Liver (tissue), 9 donors: ENCODE measurements around the gene ATP1A3. TPM values are rescaled to one million over a fixed set of nuclear protein-coding genes. Genes with fewer than 3 reads are reported as not detected.

ENCODE experiments used
- DNase-seq: peaks from one replicate; pipeline ENCODE4 v3.0.0-alpha.2; 2017; ENCODE audit warnings: low spot score
- H3K27ac ChIP-seq, 2 donors: one replicate each; pipeline ENCODE4 v1.7.0; 2013; ENCODE audit warnings: inconsistent platforms in 2 of 2, low read length in 2 of 2, control low read depth in 1 of 2, low read depth in 1 of 2, mild to moderate bottlenecking in 1 of 2
- H3K27me3 ChIP-seq, 4 donors: one replicate each; pipeline versions ENCODE4 v1.6.1 to v1.7.0; 2013; ENCODE audit warnings: low read length in 3 of 4, inconsistent platforms in 1 of 4, mild to moderate bottlenecking in 1 of 4, moderate library complexity in 1 of 4; ENCODE audit not compliant: control insufficient read depth in 4 of 4, insufficient read depth in 4 of 4
- H3K36me3 ChIP-seq, 4 donors: one replicate each; pipeline versions ENCODE4 v1.6.1 to v1.7.0; 2013; ENCODE audit warnings: low read length in 3 of 4, mild to moderate bottlenecking in 3 of 4, low read depth in 1 of 4, moderate library complexity in 1 of 4; ENCODE audit not compliant: control insufficient read depth in 4 of 4, insufficient read depth in 3 of 4
- H3K4me1 ChIP-seq, 4 donors: one replicate each; pipeline versions ENCODE4 v1.6.1 to v1.7.0; 2013; ENCODE audit warnings: low read length in 3 of 4, mild to moderate bottlenecking in 3 of 4, moderate library complexity in 1 of 4; ENCODE audit not compliant: control insufficient read depth in 4 of 4, insufficient read depth in 4 of 4
- H3K4me3 ChIP-seq, 3 donors: one replicate each; pipeline versions ENCODE4 v1.6.1 to v1.7.0; 2013; ENCODE audit warnings: low read length in 3 of 3, control low read depth in 1 of 3, low read depth in 1 of 3, mild to moderate bottlenecking in 1 of 3
- H3K9ac ChIP-seq, 2 donors: one replicate each; pipeline ENCODE4 v1.7.0; 2013; ENCODE audit warnings: low read length in 2 of 2, mild to moderate bottlenecking in 2 of 2, moderate library complexity in 2 of 2, control low read depth in 1 of 2, low read depth in 1 of 2
- H3K9me3 ChIP-seq, 4 donors: one replicate each; pipeline versions ENCODE4 v1.6.1 to v1.7.0; 2013; ENCODE audit warnings: low read length in 3 of 4; ENCODE audit not compliant: control insufficient read depth in 4 of 4
- ATF3 ChIP-seq: IDR thresholded peaks from 2 replicates; pipeline ENCODE4 v1.6.1; 2016; ENCODE audit warnings: antibody characterized with exemption
- CTCF ChIP-seq: fragments of 150-350 bp; IDR thresholded peaks from 2 replicates; pipeline ENCODE4 v1.5.1; 2017; ENCODE audit warnings: improper control_type of control experiment, low read depth, low read length; ENCODE audit not compliant: missing input control
- EGR1 ChIP-seq, 2 donors: IDR thresholded peaks; 2 replicates each; pipeline ENCODE4 v1.6.1; 2016 to 2018; ENCODE audit warnings: antibody characterized with exemption in 2 of 2, low read depth in 2 of 2
- FOXA1 ChIP-seq: IDR thresholded peaks from 2 replicates; pipeline ENCODE4 v1.6.1; 2016; ENCODE audit warnings: antibody characterized with exemption
- FOXA2 ChIP-seq: IDR thresholded peaks from 2 replicates; pipeline ENCODE4 v1.6.1; 2016; ENCODE audit warnings: antibody characterized with exemption
- GABPA ChIP-seq, 2 donors: IDR thresholded peaks in 1 of 2; conservative IDR thresholded peaks in 1 of 2; 2 replicates each; pipeline ENCODE4 v1.6.1; 2016; ENCODE audit warnings: antibody characterized with exemption in 2 of 2, mild to moderate bottlenecking in 1 of 2, moderate library complexity in 1 of 2
- HNF4A ChIP-seq, 2 donors: conservative IDR thresholded peaks; 2 replicates each; pipeline ENCODE4 v1.6.1; 2016; ENCODE audit warnings: antibody characterized with exemption in 2 of 2, mild to moderate bottlenecking in 2 of 2
- HNF4G ChIP-seq: IDR thresholded peaks from 2 replicates; pipeline ENCODE4 v1.6.1; 2016; ENCODE audit warnings: antibody characterized with exemption
- JUND ChIP-seq, 2 donors: IDR thresholded peaks; 2 replicates each; pipeline ENCODE4 v1.6.1; 2016; ENCODE audit warnings: antibody characterized with exemption in 2 of 2
- MAX ChIP-seq: IDR thresholded peaks from 2 replicates; pipeline ENCODE4 v1.6.1; 2016; ENCODE audit warnings: antibody characterized with exemption
- NR2F2 ChIP-seq: IDR thresholded peaks from 2 replicates; pipeline ENCODE4 v1.6.1; 2016; ENCODE audit warnings: antibody characterized with exemption
- RAD21 ChIP-seq, 2 donors: IDR thresholded peaks; 2 replicates each; pipeline ENCODE4 v1.6.1; 2016; ENCODE audit warnings: antibody characterized with exemption in 2 of 2, mild to moderate bottlenecking in 2 of 2
- REST ChIP-seq: IDR thresholded peaks from 2 replicates; pipeline ENCODE4 v1.6.1; 2016; ENCODE audit warnings: antibody characterized with exemption, mild to moderate bottlenecking
- RXRA ChIP-seq, 2 donors: IDR thresholded peaks; 2 replicates each; pipeline ENCODE4 v1.6.1; 2017 to 2018; ENCODE audit warnings: antibody characterized with exemption in 2 of 2, mild to moderate bottlenecking in 1 of 2
- SP1 ChIP-seq: IDR thresholded peaks from 2 replicates; pipeline ENCODE4 v1.6.1; 2018; ENCODE audit warnings: antibody characterized with exemption, mild to moderate bottlenecking
- TAF1 ChIP-seq: conservative IDR thresholded peaks from 2 replicates; pipeline ENCODE4 v1.6.1; 2016; ENCODE audit warnings: antibody characterized with exemption, mild to moderate bottlenecking
- YY1 ChIP-seq: IDR thresholded peaks from 2 replicates; pipeline ENCODE4 v1.6.1; 2016; ENCODE audit warnings: antibody characterized with exemption, mild to moderate bottlenecking
- ZBTB33 ChIP-seq: IDR thresholded peaks from 2 replicates; pipeline ENCODE4 v1.6.1; 2016; ENCODE audit warnings: antibody characterized with exemption
- WGBS: extraction: QIAGEN DNeasy Blood & Tissue Kit; methylation state at CpG from one replicate; pipeline ENCODE4 v1.1.7; 2013; 5-methylcytosine and 5-hydroxymethylcytosine counted together
- polyA plus RNA-seq, 2 donors: library from polyadenylated mRNA; stranded (reverse) in 1 of 2; unstranded in 1 of 2; fragments of 200-250 nt in 1 of 2; fragments of >200 nt in 1 of 2; fragmentation: Nextera tagmentation in 1 of 2; extraction: Ambion mirVana in 1 of 2; gene quantifications; one replicate each; pipeline versions ENCODE4 v1.2.1 to v1.2.3, GENCODE V29; 2013 to 2015
- total RNA-seq, 2 donors: library from RNA; depleted of rRNA; stranded (reverse); fragments of >200 nt; gene quantifications; one replicate each; pipeline ENCODE4 v1.2.3, GENCODE V29; 2014
- donor health status: healthy.
- donor health status: healthy.
- donor health status: healthy.
- donor health status: healthy.
- donor health status: healthy.

ATP1A3 gene
- total and polyA plus RNA-seq, 4 donors = 0.05 to 0.09 (median 0.08) TPM; not detected in 1

GRCh38 chr19:41927497-41928192 lies 66.4 kb downstream of the ATP1A3 start:
- Histone ChIP-seq H3K4me1 (peaks cover 6 to 11% (median 8%) of the 10 kb centered on the region in 4 donors), H3K9ac (no peak overlapping the region), H3K4me3 (peak overlapping the region in 1 of 3 donors; percentile 39), H3K36me3 (no peaks in the 10 kb centered on the region), H3K9me3 (no peaks in the 10 kb centered on the region), H3K27ac (no peak overlapping the region), H3K27me3 (peaks cover 0 to 20% (median 10%) of the 10 kb centered on the region in 4 donors)
- DNase-seq = no peak
- 6% methylated on average over 43 of the region's 43 CpGs for WGBS
- TF ChIP-seq ATF3 = no peak
- no peak for TF ChIP-seq FOXA1
- no peak for TF ChIP-seq NR2F2
- no peak for TF ChIP-seq RAD21 (IDR thresholded peaks at IDR 0.05)
- TF ChIP-seq RXRA (IDR thresholded peaks at IDR 0.05) = no peak
- no peak for TF ChIP-seq FOXA2
- no peak for TF ChIP-seq JUND (IDR thresholded peaks at IDR 0.05)
- TF ChIP-seq REST = no peak
- no peak for TF ChIP-seq HNF4A (conservative IDR thresholded peaks at IDR 0.05)
- TF ChIP-seq YY1 = no peak
- no peak for TF ChIP-seq TAF1
- no peak for TF ChIP-seq CTCF
- no peak for TF ChIP-seq MAX
- TF ChIP-seq ZBTB33 = no peak
- no peak for TF ChIP-seq SP1
- TF ChIP-seq HNF4G = no peak
- TF ChIP-seq EGR1 (IDR thresholded peaks at IDR 0.05; ENCODE audit: low read depth in 2 of 2) = no peak
- no peak for TF ChIP-seq GABPA (IDR thresholded peaks at IDR 0.05 in 1 of 2, conservative IDR thresholded peaks at IDR 0.05 in 1 of 2)
